Measurements from ENCODE around the gene CNIH3.

Gene CNIH3

GRCh38 chr1:224632381-224632871 is 16.3 kb downstream of the CNIH3 start:
- H3K4me3 ChIP-seq (ENCODE audit: low read depth in 1 of 2, low read length in 2 of 2), result no peak overlapping the region
- H3K27me3 ChIP-seq (ENCODE audit: low read depth, low read length), result no peaks in the 10 kb centered on the region
- no peak overlapping the region for H3K27ac ChIP-seq (ENCODE audit: low read length)
- no peaks in the 10 kb centered on the region for H3K36me3 ChIP-seq (ENCODE audit: control insufficient read depth in 1 of 2, insufficient read depth in 2 of 2, low read length in 2 of 2)
- H3K4me1 ChIP-seq (ENCODE audit: control insufficient read depth in 1 of 2, insufficient read depth in 2 of 2, low read length in 2 of 2), result no peaks in the 10 kb centered on the region
- no peaks in the 10 kb centered on the region for H3K9me3 ChIP-seq (ENCODE audit: control insufficient read depth in 1 of 2, low read length in 2 of 2)

- Histone ChIP-seq H3K9me3 (ENCODE audit: control insufficient read depth in 1 of 2, low read length in 2 of 2) (no peaks in the 10 kb centered on the region), H3K36me3 (ENCODE audit: control insufficient read depth in 1 of 2, insufficient read depth in 2 of 2, low read length in 2 of 2) (no peaks in the 10 kb centered on the region), H3K27me3 (ENCODE audit: low read depth, low read length) (no peaks in the 10 kb centered on the region), H3K4me1 (ENCODE audit: control insufficient read depth in 1 of 2, insufficient read depth in 2 of 2, low read length in 2 of 2) (no peaks in the 10 kb centered on the region), H3K4me3 (ENCODE audit: low read depth in 1 of 2, low read length in 2 of 2) (no peak overlapping the region), H3K27ac (ENCODE audit: low read length) (no peak overlapping the region)
Observed at GRCh38 chr1:224632921-224633321, 16.8 kb downstream of the CNIH3 start.

- Histone ChIP-seq H3K27me3 (ENCODE audit: low read depth, low read length) (no peaks in the 10 kb centered on the region), H3K9me3 (ENCODE audit: control insufficient read depth in 1 of 2, low read length in 2 of 2) (no peaks in the 10 kb centered on the region), H3K36me3 (ENCODE audit: control insufficient read depth in 1 of 2, insufficient read depth in 2 of 2, low read length in 2 of 2) (no peaks in the 10 kb centered on the region), H3K4me3 (ENCODE audit: low read depth in 1 of 2, low read length in 2 of 2) (no peak overlapping the region), H3K27ac (ENCODE audit: low read length) (no peak overlapping the region), H3K4me1 (ENCODE audit: control insufficient read depth in 1 of 2, insufficient read depth in 2 of 2, low read length in 2 of 2) (no peaks in the 10 kb centered on the region)
Observed at GRCh38 chr1:224635356-224635755, 19.2 kb downstream of the CNIH3 start.

GRCh38 chr1:224637515-224637914 is 21.4 kb downstream of the CNIH3 start:
- no peaks in the 10 kb centered on the region for H3K27me3 ChIP-seq (ENCODE audit: low read depth, low read length)
- H3K9me3 ChIP-seq (ENCODE audit: control insufficient read depth in 1 of 2, low read length in 2 of 2), result no peaks in the 10 kb centered on the region
- no peak overlapping the region for H3K27ac ChIP-seq (ENCODE audit: low read length)
- no peak overlapping the region for H3K4me3 ChIP-seq (ENCODE audit: low read depth in 1 of 2, low read length in 2 of 2)
- no peaks in the 10 kb centered on the region for H3K36me3 ChIP-seq (ENCODE audit: control insufficient read depth in 1 of 2, insufficient read depth in 2 of 2, low read length in 2 of 2)
- no peaks in the 10 kb centered on the region for H3K4me1 ChIP-seq (ENCODE audit: control insufficient read depth in 1 of 2, insufficient read depth in 2 of 2, low read length in 2 of 2)

DNA sequence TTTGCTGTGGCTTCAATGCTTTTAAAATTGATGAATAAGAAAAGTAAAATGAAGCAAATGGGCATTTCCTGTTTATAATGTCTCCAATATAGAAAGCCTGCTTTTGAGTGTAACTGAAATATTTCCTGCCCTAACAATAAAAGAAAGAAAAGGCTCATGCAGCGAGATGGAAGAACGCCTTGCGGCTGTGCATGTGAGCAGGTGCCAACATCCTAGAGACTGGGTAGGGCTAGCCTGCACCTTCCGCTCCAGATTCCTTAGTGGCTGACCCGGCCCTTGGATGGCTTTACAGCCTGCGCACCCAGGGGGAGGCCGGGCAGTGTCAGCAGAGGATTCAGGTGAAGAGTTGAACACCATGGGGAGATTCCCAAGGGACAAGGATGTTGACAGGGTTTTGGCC is 21.8 kb downstream of the CNIH3 start:
- no peak overlapping the region for H3K27ac ChIP-seq (ENCODE audit: low read length)
- no peak overlapping the region for H3K4me3 ChIP-seq (ENCODE audit: low read depth in 1 of 2, low read length in 2 of 2)
- H3K27me3 ChIP-seq (ENCODE audit: low read depth, low read length), result no peaks in the 10 kb centered on the region
- H3K4me1 ChIP-seq (ENCODE audit: control insufficient read depth in 1 of 2, insufficient read depth in 2 of 2, low read length in 2 of 2), result no peaks in the 10 kb centered on the region
- H3K9me3 ChIP-seq (ENCODE audit: control insufficient read depth in 1 of 2, low read length in 2 of 2), result no peaks in the 10 kb centered on the region
- no peaks in the 10 kb centered on the region for H3K36me3 ChIP-seq (ENCODE audit: control insufficient read depth in 1 of 2, insufficient read depth in 2 of 2, low read length in 2 of 2)

DNA sequence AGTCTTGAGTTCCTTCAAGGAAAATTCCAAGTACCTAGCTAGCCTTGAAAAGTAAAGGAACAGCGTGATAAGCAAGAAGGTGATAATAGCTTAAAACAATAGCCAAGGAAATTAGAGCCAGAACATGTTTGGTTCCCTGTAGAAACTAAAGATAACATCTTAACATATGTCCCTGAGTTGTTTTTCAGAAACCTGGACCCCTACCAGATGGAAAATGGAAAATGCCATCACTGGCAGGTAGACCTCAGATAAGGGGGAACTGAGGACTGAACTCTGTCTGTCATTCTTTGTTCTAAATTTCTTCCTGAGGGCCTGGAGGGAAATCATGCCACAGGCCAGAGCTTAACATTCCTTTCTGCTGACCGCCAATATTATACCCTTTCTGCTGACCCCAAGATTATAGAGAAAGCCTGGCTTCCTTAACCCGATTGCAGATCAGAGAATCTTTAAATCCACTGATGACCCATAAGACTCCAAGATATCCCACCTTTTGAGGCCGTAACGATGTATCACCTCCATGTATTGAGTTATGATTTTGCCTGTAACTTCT is 23.4 kb downstream of the CNIH3 start:
- Histone ChIP-seq H3K27ac (ENCODE audit: low read length) (no peak overlapping the region), H3K4me1 (ENCODE audit: control insufficient read depth in 1 of 2, insufficient read depth in 2 of 2, low read length in 2 of 2) (no peaks in the 10 kb centered on the region), H3K9me3 (ENCODE audit: control insufficient read depth in 1 of 2, low read length in 2 of 2) (no peaks in the 10 kb centered on the region), H3K36me3 (ENCODE audit: control insufficient read depth in 1 of 2, insufficient read depth in 2 of 2, low read length in 2 of 2) (no peaks in the 10 kb centered on the region), H3K4me3 (ENCODE audit: low read depth in 1 of 2, low read length in 2 of 2) (no peak overlapping the region), H3K27me3 (ENCODE audit: low read depth, low read length) (no peaks in the 10 kb centered on the region)

DNA sequence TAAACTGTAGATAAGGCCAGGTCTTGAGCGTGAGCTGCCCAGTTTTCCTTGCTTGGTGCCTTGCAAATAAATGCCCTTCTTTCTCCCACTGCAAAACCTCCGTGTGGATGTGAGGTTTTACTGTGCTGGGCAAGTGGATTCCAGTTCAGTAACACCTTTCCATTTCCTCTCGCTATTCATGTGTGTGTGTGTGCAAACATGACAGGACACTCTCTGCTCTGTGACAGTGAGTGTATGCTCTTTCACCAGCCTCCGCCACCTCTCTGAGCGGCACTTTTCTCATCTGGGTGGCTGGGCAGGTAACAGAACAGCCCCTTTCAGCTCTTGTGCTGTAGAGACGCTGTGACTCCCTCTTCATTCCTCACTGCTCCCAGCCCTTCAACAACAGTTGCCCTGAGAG is 23.9 kb downstream of the CNIH3 start:
- Histone ChIP-seq H3K36me3 (ENCODE audit: control insufficient read depth in 1 of 2, insufficient read depth in 2 of 2, low read length in 2 of 2) (no peaks in the 10 kb centered on the region), H3K9me3 (ENCODE audit: control insufficient read depth in 1 of 2, low read length in 2 of 2) (no peaks in the 10 kb centered on the region), H3K27ac (ENCODE audit: low read length) (no peak overlapping the region), H3K4me3 (ENCODE audit: low read depth in 1 of 2, low read length in 2 of 2) (no peak overlapping the region), H3K27me3 (ENCODE audit: low read depth, low read length) (no peaks in the 10 kb centered on the region), H3K4me1 (ENCODE audit: control insufficient read depth in 1 of 2, insufficient read depth in 2 of 2, low read length in 2 of 2) (no peaks in the 10 kb centered on the region)

- Histone ChIP-seq H3K4me1 (ENCODE audit: control insufficient read depth in 1 of 2, insufficient read depth in 2 of 2, low read length in 2 of 2) (no peaks in the 10 kb centered on the region), H3K27me3 (ENCODE audit: low read depth, low read length) (no peaks in the 10 kb centered on the region), H3K9me3 (ENCODE audit: control insufficient read depth in 1 of 2, low read length in 2 of 2) (no peaks in the 10 kb centered on the region), H3K27ac (ENCODE audit: low read length) (no peak overlapping the region), H3K4me3 (ENCODE audit: low read depth in 1 of 2, low read length in 2 of 2) (no peak overlapping the region), H3K36me3 (ENCODE audit: control insufficient read depth in 1 of 2, insufficient read depth in 2 of 2, low read length in 2 of 2) (no peaks in the 10 kb centered on the region)
Observed at GRCh38 chr1:224640587-224640986, 24.5 kb downstream of the CNIH3 start.

DNA sequence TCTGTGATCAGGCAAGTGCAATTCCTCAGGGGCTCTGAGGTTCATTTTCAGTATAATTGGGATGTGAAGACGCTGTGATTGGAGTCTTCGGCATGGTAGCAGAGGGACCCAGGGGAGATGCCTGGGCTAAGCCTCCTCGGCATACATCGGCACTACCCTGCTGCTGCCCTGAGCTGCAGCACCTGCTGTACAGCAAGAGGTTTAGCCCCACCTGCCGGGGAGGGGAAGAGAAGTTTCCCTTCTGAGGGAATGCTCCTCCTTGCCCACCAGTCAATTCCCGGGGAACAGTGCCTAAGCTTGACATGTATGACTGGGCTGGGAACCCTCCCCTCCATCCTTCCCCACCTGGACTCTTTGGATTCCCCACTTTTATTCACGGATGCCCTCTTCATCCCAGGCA is 24.9 kb downstream of the CNIH3 start:
- Histone ChIP-seq H3K27ac (ENCODE audit: low read length) (no peak overlapping the region), H3K4me3 (ENCODE audit: low read depth in 1 of 2, low read length in 2 of 2) (no peak overlapping the region), H3K4me1 (ENCODE audit: control insufficient read depth in 1 of 2, insufficient read depth in 2 of 2, low read length in 2 of 2) (no peaks in the 10 kb centered on the region), H3K9me3 (ENCODE audit: control insufficient read depth in 1 of 2, low read length in 2 of 2) (no peaks in the 10 kb centered on the region), H3K27me3 (ENCODE audit: low read depth, low read length) (no peaks in the 10 kb centered on the region), H3K36me3 (ENCODE audit: control insufficient read depth in 1 of 2, insufficient read depth in 2 of 2, low read length in 2 of 2) (no peaks in the 10 kb centered on the region)

DNA sequence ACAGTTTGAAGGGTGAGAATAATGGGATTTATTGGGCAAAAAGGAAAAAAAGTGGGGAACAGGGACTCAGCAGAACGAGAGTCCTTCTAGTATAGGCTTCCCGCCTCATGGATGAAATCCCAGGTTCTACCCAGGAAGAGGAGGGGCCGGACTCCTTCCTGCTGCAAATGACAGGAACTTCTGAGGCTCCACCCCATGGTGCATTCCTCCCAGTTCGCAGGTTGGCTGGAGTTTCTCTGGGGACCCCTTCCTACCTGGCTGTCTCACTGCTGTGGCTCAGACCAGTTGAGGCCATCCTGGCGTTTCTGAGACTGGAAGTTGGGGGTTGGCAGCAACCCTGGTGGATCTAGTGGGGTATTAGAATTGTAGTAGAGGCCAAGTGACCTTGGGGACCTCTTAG is 27.5 kb downstream of the CNIH3 start:
- H3K9me3 ChIP-seq (ENCODE audit: control insufficient read depth in 1 of 2, low read length in 2 of 2), result no peaks in the 10 kb centered on the region
- no peak overlapping the region for H3K4me3 ChIP-seq (ENCODE audit: low read depth in 1 of 2, low read length in 2 of 2)
- H3K36me3 ChIP-seq (ENCODE audit: control insufficient read depth in 1 of 2, insufficient read depth in 2 of 2, low read length in 2 of 2), result no peaks in the 10 kb centered on the region
- no peaks in the 10 kb centered on the region for H3K4me1 ChIP-seq (ENCODE audit: control insufficient read depth in 1 of 2, insufficient read depth in 2 of 2, low read length in 2 of 2)
- H3K27me3 ChIP-seq (ENCODE audit: low read depth, low read length), result no peaks in the 10 kb centered on the region
- H3K27ac ChIP-seq (ENCODE audit: low read length), result no peak overlapping the region

- Histone ChIP-seq H3K36me3 (ENCODE audit: control insufficient read depth in 1 of 2, insufficient read depth in 2 of 2, low read length in 2 of 2) (no peaks in the 10 kb centered on the region), H3K9me3 (ENCODE audit: control insufficient read depth in 1 of 2, low read length in 2 of 2) (no peaks in the 10 kb centered on the region), H3K4me3 (ENCODE audit: low read depth in 1 of 2, low read length in 2 of 2) (no peak overlapping the region)
Observed at GRCh38 chr1:224644553-224645154, 28.5 kb downstream of the CNIH3 start.

GRCh38 chr1:224647449-224647848 is 31.3 kb downstream of the CNIH3 start:
- H3K4me1 ChIP-seq (ENCODE audit: control insufficient read depth in 1 of 2, insufficient read depth in 2 of 2, low read length in 2 of 2), result peaks cover 0 to 7% of the 10 kb centered on the region in 2 donors
- no peaks in the 10 kb centered on the region for H3K36me3 ChIP-seq (ENCODE audit: control insufficient read depth in 1 of 2, insufficient read depth in 2 of 2, low read length in 2 of 2)
- H3K4me3 ChIP-seq (ENCODE audit: low read depth in 1 of 2, low read length in 2 of 2), result no peak overlapping the region
- H3K9me3 ChIP-seq (ENCODE audit: control insufficient read depth in 1 of 2, low read length in 2 of 2), result no peaks in the 10 kb centered on the region
- H3K27ac ChIP-seq (ENCODE audit: low read length), result no peak overlapping the region
- no peaks in the 10 kb centered on the region for H3K27me3 ChIP-seq (ENCODE audit: low read depth, low read length)

More at GRCh38 chr1:224644553-224645154, 28.5 kb downstream of the CNIH3 start:
- H3K27me3 ChIP-seq (ENCODE audit: low read depth, low read length), result no peaks in the 10 kb centered on the region
- H3K27ac ChIP-seq (ENCODE audit: low read length), result no peak overlapping the region
- no peaks in the 10 kb centered on the region for H3K4me1 ChIP-seq (ENCODE audit: control insufficient read depth in 1 of 2, insufficient read depth in 2 of 2, low read length in 2 of 2)
